ENCODE data around the gene PKHD1. TPM values are rescaled to one million over a fixed set of nuclear protein-coding genes. Genes with fewer than 3 reads are reported as not detected.
"Not testable (repeated sequence)": the region's sequence is repeated elsewhere in the genome, so short reads cannot be mapped to it uniquely, and the experiment has no call there.

PKHD1 gene
- total RNA-seq, 1 experiment from 2014 or later, result 0.09 TPM

- Histone ChIP-seq H3K23ac (ENCODE audit: insufficient read length, low read depth, low read length) (no peak overlapping the region), H4K5ac (ENCODE audit: insufficient read length, low read depth, low read length) (no peak overlapping the region), H3K4ac (ENCODE audit: low read depth, low read length) (no peak overlapping the region), H2AK5ac (ENCODE audit: insufficient read length, low read length) (no peak overlapping the region), H3K14ac (ENCODE audit: insufficient read depth, low read length) (no peak overlapping the region), H2AFZ (ENCODE audit: low read length) (no peak overlapping the region), H4K20me1 (ENCODE audit: control insufficient read depth, insufficient read depth, insufficient read length) (no peaks in the 10 kb centered on the region), H2BK120ac (ENCODE audit: low read depth, low read length, poor library complexity, severe bottlenecking) (no peak overlapping the region), H3K79me1 (ENCODE audit: insufficient read depth, low read depth, low read length, poor library complexity, severe bottlenecking) (no peaks in the 10 kb centered on the region), H2BK20ac (ENCODE audit: low read depth, low read length, poor library complexity, severe bottlenecking) (no peak overlapping the region), H2BK5ac (ENCODE audit: insufficient read length, low read length) (no peak overlapping the region), H3K9me3 (ENCODE audit: control insufficient read depth, low read depth, low read length) (no peaks in the 10 kb centered on the region), H3K4me1 (ENCODE audit: insufficient read depth, low read length) (peaks cover 7% of the 10 kb centered on the region; the same call in 1 of the 2 replicates), H4K8ac (replicated peaks; ENCODE audit: insufficient read length, low read depth, low read length) (no peak overlapping the region), H3K4me2 (ENCODE audit: insufficient read depth, insufficient read length, low read length) (no peak overlapping the region), H3K27me3 (ENCODE audit: insufficient read depth, low read length) (no peaks in the 10 kb centered on the region), H2BK12ac (ENCODE audit: insufficient read length, low read depth, low read length) (no peak overlapping the region), H3K56ac (ENCODE audit: insufficient read length, low read depth, low read length) (no peak overlapping the region), H3K23me2 (ENCODE audit: insufficient read length, low read depth, low read length, poor library complexity, severe bottlenecking) (no peaks in the 10 kb centered on the region), H2BK15ac (ENCODE audit: low read depth, low read length) (no peak overlapping the region), H3K79me2 (ENCODE audit: insufficient read depth, low read length) (no peaks in the 10 kb centered on the region), H3K18ac (ENCODE audit: insufficient read length, low read depth, low read length) (no peak overlapping the region), H3T11ph (ENCODE audit: low read length) (no peak overlapping the region), H3K27ac (ENCODE audit: insufficient read length, low read depth, low read length) (no peak overlapping the region), H4K91ac (ENCODE audit: insufficient read length, low read depth, low read length) (no peak overlapping the region), H3K9ac (ENCODE audit: extremely low read depth, insufficient read length, low read length) (no peak overlapping the region)
- H3K27me3 Mint-ChIP-seq (ENCODE audit: low read depth), result no peaks in the 10 kb centered on the region
- H3K4me1 Mint-ChIP-seq, result peaks cover 20% of the 10 kb centered on the region in 2 experiments
- no peak for DNase-seq
- peaks cover 2 to 6% (median 3%) of the 10 kb centered on the region in 3 experiments; a peak in 3 of 7 replicates for H3K36me3 Mint-ChIP-seq (ENCODE audit: insufficient read depth in 1 of 3, low read depth in 3 of 3)
- peak overlapping the region in 1 of 2 experiments; percentile 43; a peak in 2 of 5 replicates for H3K4me3 Mint-ChIP-seq
- peak overlapping the region; percentile 16 to 82 (median 65); a peak in 6 of 7 replicates for H3K27ac Mint-ChIP-seq
- peaks cover 9 to 16% of the 10 kb centered on the region in 2 experiments for H3K9me3 Mint-ChIP-seq
- WGBS (ENCODE audit: extremely low coverage, insufficient read length, low lambda C conversion rate), result no CpG with 5 or more reads among the region's 5 CpGs
- TF ChIP-seq CTCF (conservative IDR thresholded peaks at IDR 0.05), result no peak
These were observed 103.8 kb downstream of the PKHD1 start for GRCh38 chr6:51983564-51983963.

GRCh38 chr6:51982695-51983094, 104.7 kb downstream of the PKHD1 start:
- H3K23me2 ChIP-seq (ENCODE audit: insufficient read length, low read depth, low read length, poor library complexity, severe bottlenecking); H4K5ac ChIP-seq (ENCODE audit: insufficient read length, low read depth, low read length); H2BK5ac ChIP-seq (ENCODE audit: insufficient read length, low read length); H3K23ac ChIP-seq (ENCODE audit: insufficient read length, low read depth, low read length); H2AFZ ChIP-seq (ENCODE audit: low read length); H3K79me2 ChIP-seq (ENCODE audit: insufficient read depth, low read length); H4K20me1 ChIP-seq (ENCODE audit: control insufficient read depth, insufficient read depth, insufficient read length); H2BK15ac ChIP-seq (ENCODE audit: low read depth, low read length); H3K4me3 Mint-ChIP-seq; H3K4ac ChIP-seq (ENCODE audit: low read depth, low read length); H3K14ac ChIP-seq (ENCODE audit: insufficient read depth, low read length); H4K91ac ChIP-seq (ENCODE audit: insufficient read length, low read depth, low read length); H3K27ac ChIP-seq (ENCODE audit: insufficient read length, low read depth, low read length); H3K4me1 ChIP-seq (ENCODE audit: insufficient read depth, low read length); H3T11ph ChIP-seq (ENCODE audit: low read length); H3K9ac ChIP-seq (ENCODE audit: extremely low read depth, insufficient read length, low read length); H3K27me3 Mint-ChIP-seq (ENCODE audit: low read depth); H3K18ac ChIP-seq (ENCODE audit: insufficient read length, low read depth, low read length); H2BK20ac ChIP-seq (ENCODE audit: low read depth, low read length, poor library complexity, severe bottlenecking); H3K56ac ChIP-seq (ENCODE audit: insufficient read length, low read depth, low read length); H3K36me3 Mint-ChIP-seq (ENCODE audit: insufficient read depth in 1 of 3, low read depth in 3 of 3); H3K9me3 ChIP-seq (ENCODE audit: control insufficient read depth, low read depth, low read length); H3K27me3 ChIP-seq (ENCODE audit: insufficient read depth, low read length); DNase-seq; H2BK12ac ChIP-seq (ENCODE audit: insufficient read length, low read depth, low read length); H2AK5ac ChIP-seq (ENCODE audit: insufficient read length, low read length); H3K79me1 ChIP-seq (ENCODE audit: insufficient read depth, low read depth, low read length, poor library complexity, severe bottlenecking); H4K8ac ChIP-seq (replicated peaks; ENCODE audit: insufficient read length, low read depth, low read length); H2BK120ac ChIP-seq (ENCODE audit: low read depth, low read length, poor library complexity, severe bottlenecking); H3K4me2 ChIP-seq (ENCODE audit: insufficient read depth, insufficient read length, low read length): not testable (repeated sequence)
- peak overlapping the region in 2 of 3 experiments; percentile 41 to 50; a peak in 2 of 7 replicates for H3K27ac Mint-ChIP-seq
- peaks cover 9 to 16% of the 10 kb centered on the region in 2 experiments for H3K9me3 Mint-ChIP-seq
- peaks cover 20% of the 10 kb centered on the region in 2 experiments for H3K4me1 Mint-ChIP-seq
- WGBS (ENCODE audit: extremely low coverage, insufficient read length, low lambda C conversion rate), result no CpG with 5 or more reads among the region's 5 CpGs
